ENCODE data around the gene KLHDC8A. TPM values are rescaled to one million over a fixed set of nuclear protein-coding genes. Genes with fewer than 3 reads are reported as not detected.

KLHDC8A gene
- total and polyA plus RNA-seq, 2 donors (not counting 3 experiments of a cell fraction or from before 2014, with no cell fraction given): not detected

GRCh38 chr1:205335692-205336091, 21.0 kb downstream of the KLHDC8A start:
- Histone ChIP-seq H3K9me3 (replicated peaks; ENCODE audit: control insufficient read depth, insufficient read depth, low read length) (no peaks in the 10 kb centered on the region), H3K9ac (replicated peaks; ENCODE audit: extremely low read depth, insufficient read depth, low read length) (no peak overlapping the region), H3K79me2 (ENCODE audit: control insufficient read depth, insufficient read depth, low read length) (no peaks in the 10 kb centered on the region), H3K27ac (ENCODE audit: insufficient read depth, low read depth, low read length) (no peak overlapping the region), H3K27me3 (ENCODE audit: control insufficient read depth in 2 of 2, insufficient read depth in 2 of 2, low read length in 2 of 2) (peaks cover 8 to 14% of the 10 kb centered on the region in 2 experiments), H3K4me1 (ENCODE audit: control insufficient read depth, extremely low read depth, insufficient read depth, low read length) (no peaks in the 10 kb centered on the region), H4K20me1 (replicated peaks; ENCODE audit: control insufficient read depth, extremely low read depth, insufficient read depth, low read length) (no peaks in the 10 kb centered on the region), H3K4me3 (replicated peaks in 1 of 3; ENCODE audit: insufficient read depth in 1 of 3, low read depth in 1 of 3, low read length in 3 of 3) (no peak overlapping the region), H3K9me1 (replicated peaks; ENCODE audit: control insufficient read depth, extremely low read depth, insufficient read depth, low read length) (no peaks in the 10 kb centered on the region), H2AFZ (ENCODE audit: low read depth, low read length) (no peak overlapping the region), H3K36me3 (ENCODE audit: control insufficient read depth in 2 of 2, extremely low read depth in 1 of 2, insufficient read depth in 2 of 2, low read length in 2 of 2) (no peaks in the 10 kb centered on the region), H3K4me2 (ENCODE audit: insufficient read depth, low read length) (no peak overlapping the region)
- dilution Hi-C loops (cut with MboI; ENCODE audit: extremely low pct_ligation_motif_present, low sequenced_read_pairs): no loop called here
- ChIA-PET POLR2A (no interaction called here), CTCF (interaction anchor here (0.6 to 21.6 kb wide), 25 partner anchors 8 to 393 kb away, joined by 3 to 1536 read pairs (median 4); no protein-coding TSS in a partner anchor)
- no TSS peak for BruUV-seq (replicated peaks)
- TF ChIP-seq POLR2AphosphoS5 (IDR thresholded peaks at IDR 0.05; ENCODE audit: insufficient read depth, low read depth, low read length) (no peak), FOS (IDR thresholded peaks at IDR 0.05; ENCODE audit: borderline replicate concordance, insufficient read depth, low read length) (no peak), POLR2A (IDR thresholded peaks at IDR 0.05; ENCODE audit: low read depth, low read length) (no peak), CTCF (IDR thresholded peaks at IDR 0.05; ENCODE audit: extremely low read depth in 1 of 2, insufficient read depth in 1 of 2, low read depth in 1 of 2, low read length in 2 of 2) (peak; percentile 97)
- intact Hi-C loops (cut with micrococcal nuclease): loop anchor here (1.0 kb wide), 2 partner anchors 150 to 189 kb away; no protein-coding TSS in a partner anchor
- peak; percentile 85 for DNase-seq (ENCODE audit: low read depth, low spot score)
- FAIRE-seq: peak; percentile 88

DNA sequence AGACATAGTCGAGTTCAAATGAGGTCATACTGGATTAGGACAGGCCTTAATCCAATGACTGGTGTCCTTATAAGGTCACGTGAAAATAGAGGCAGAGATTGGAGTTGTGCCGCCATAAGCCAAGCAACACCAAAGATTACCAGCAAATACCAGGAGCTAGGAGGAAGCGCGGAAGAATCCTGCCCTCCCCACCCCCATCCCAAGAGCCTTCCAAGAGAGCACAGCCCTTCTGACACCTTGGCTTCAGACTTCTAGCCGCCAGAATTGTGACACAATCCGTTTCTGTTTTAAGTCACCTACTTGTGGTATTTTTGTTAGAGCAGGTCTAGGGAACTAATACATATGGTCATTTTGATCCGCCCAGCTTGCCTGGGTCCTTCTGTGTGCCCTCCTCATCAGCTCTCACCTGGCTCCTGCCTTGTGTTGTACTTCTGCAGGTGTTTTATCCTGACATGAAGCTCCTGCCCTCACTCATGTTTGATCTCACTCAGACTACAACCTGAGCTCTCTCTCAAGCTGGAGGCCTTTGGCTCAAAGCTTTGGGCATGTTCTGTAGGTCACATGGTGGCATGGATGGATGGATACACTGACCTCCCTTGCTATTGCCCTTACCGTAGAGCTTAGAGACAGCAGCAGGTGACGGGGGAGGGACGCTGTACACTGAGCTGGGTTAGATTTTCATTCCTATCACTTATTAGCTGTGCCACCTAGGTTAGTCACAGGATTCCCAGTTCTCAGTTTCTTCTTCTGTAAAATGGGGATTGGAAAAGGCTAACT, 24.5 kb downstream of the KLHDC8A start:
- DNase-seq (ENCODE audit: low read depth, low spot score) (no peak), FAIRE-seq (no peak)
- H2AFZ ChIP-seq (ENCODE audit: low read depth, low read length): no peak overlapping the region
- no peak overlapping the region for H3K4me3 ChIP-seq (replicated peaks in 1 of 3; ENCODE audit: insufficient read depth in 1 of 3, low read depth in 1 of 3, low read length in 3 of 3)
- ChIA-PET POLR2A (no interaction called here), CTCF (interaction anchor here (0.6 to 21.6 kb wide), 5 partner anchors 22 to 190 kb away, joined by 5 to 1536 read pairs (median 8); no protein-coding TSS in a partner anchor)
- no peaks in the 10 kb centered on the region for H3K9me1 ChIP-seq (replicated peaks; ENCODE audit: control insufficient read depth, extremely low read depth, insufficient read depth, low read length)
- no peaks in the 10 kb centered on the region for H4K20me1 ChIP-seq (replicated peaks; ENCODE audit: control insufficient read depth, extremely low read depth, insufficient read depth, low read length)
- TF ChIP-seq POLR2AphosphoS5 (IDR thresholded peaks at IDR 0.05; ENCODE audit: insufficient read depth, low read depth, low read length) (no peak), EZH2 (IDR thresholded peaks at IDR 0.05; ENCODE audit: borderline replicate concordance, low read depth, low read length, severe bottlenecking) (no peak), JUN (IDR thresholded peaks at IDR 0.05; ENCODE audit: borderline replicate concordance, insufficient read depth, insufficient read length, low read depth) (no peak), FOS (IDR thresholded peaks at IDR 0.05; ENCODE audit: borderline replicate concordance, insufficient read depth, low read length) (no peak), MYC (IDR thresholded peaks at IDR 0.05; ENCODE audit: low read depth, low read length) (no peak), CTCF (IDR thresholded peaks at IDR 0.05; ENCODE audit: extremely low read depth in 1 of 2, insufficient read depth in 1 of 2, low read depth in 1 of 2, low read length in 2 of 2) (no peak), POLR2A (IDR thresholded peaks at IDR 0.05; ENCODE audit: low read depth, low read length) (no peak), GATA2 (IDR thresholded peaks at IDR 0.05; ENCODE audit: insufficient read depth, insufficient read length, low read depth, low read length) (no peak), MAX (IDR thresholded peaks at IDR 0.05; ENCODE audit: insufficient read depth, insufficient read length) (no peak)
- BruUV-seq (replicated peaks): no TSS peak
- H3K9ac ChIP-seq (replicated peaks; ENCODE audit: extremely low read depth, insufficient read depth, low read length): no peak overlapping the region
- H3K36me3 ChIP-seq (ENCODE audit: control insufficient read depth in 2 of 2, extremely low read depth in 1 of 2, insufficient read depth in 2 of 2, low read length in 2 of 2): no peaks in the 10 kb centered on the region
- no peaks in the 10 kb centered on the region for H3K79me2 ChIP-seq (ENCODE audit: control insufficient read depth, insufficient read depth, low read length)
- intact Hi-C loops (cut with micrococcal nuclease): no loop called here
- H3K27me3 ChIP-seq (ENCODE audit: control insufficient read depth in 2 of 2, insufficient read depth in 2 of 2, low read length in 2 of 2): peaks cover 8 to 24% of the 10 kb centered on the region in 2 experiments
- no peak overlapping the region for H3K4me2 ChIP-seq (ENCODE audit: insufficient read depth, low read length)
- H3K27ac ChIP-seq (ENCODE audit: insufficient read depth, low read depth, low read length): no peak overlapping the region
- dilution Hi-C loops (cut with MboI; ENCODE audit: extremely low pct_ligation_motif_present, low sequenced_read_pairs): no loop called here
- no peaks in the 10 kb centered on the region for H3K9me3 ChIP-seq (replicated peaks; ENCODE audit: control insufficient read depth, insufficient read depth, low read length)
- H3K4me1 ChIP-seq (ENCODE audit: control insufficient read depth, extremely low read depth, insufficient read depth, low read length): no peaks in the 10 kb centered on the region
